Stomach (tissue), 4 donors: ENCODE results near the gene ELMOD1.

ENCODE experiments used
- POLR2A ChIP-seq, 4 donors: fragments of 450-650 bp; IDR thresholded peaks; one replicate each; pipeline ENCODE4 v1.6.1; 2016; ENCODE audit warnings: antibody characterized with exemption in 4 of 4, control low read depth in 2 of 4, mild to moderate bottlenecking in 1 of 4, moderate library complexity in 1 of 4
- POLR2AphosphoS5 ChIP-seq, 3 donors: sonication (generic); formaldehyde crosslinking; IDR thresholded peaks; one replicate each; pipeline ENCODE4 v1.6.1; 2016; ENCODE audit warnings: antibody characterized with exemption in 3 of 3
- TF ChIP-seq, protein P1 (sequence below), 7 experiments: fragments of 450-650 bp in 4 of 7; fragments of 200-600 bp in 3 of 7; sonication (generic) in 3 of 7; IDR thresholded peaks; one replicate each; pipeline ENCODE4 v1.5.1; 2016 to 2019; ENCODE audit warnings: antibody characterized with exemption in 7 of 7, control low read depth in 2 of 7, mild to moderate bottlenecking in 1 of 7

- TF ChIP-seq POLR2A (IDR thresholded peaks at IDR 0.05) (no peak), POLR2AphosphoS5 (IDR thresholded peaks at IDR 0.05) (no peak)
- TF ChIP-seq, protein P1, sequence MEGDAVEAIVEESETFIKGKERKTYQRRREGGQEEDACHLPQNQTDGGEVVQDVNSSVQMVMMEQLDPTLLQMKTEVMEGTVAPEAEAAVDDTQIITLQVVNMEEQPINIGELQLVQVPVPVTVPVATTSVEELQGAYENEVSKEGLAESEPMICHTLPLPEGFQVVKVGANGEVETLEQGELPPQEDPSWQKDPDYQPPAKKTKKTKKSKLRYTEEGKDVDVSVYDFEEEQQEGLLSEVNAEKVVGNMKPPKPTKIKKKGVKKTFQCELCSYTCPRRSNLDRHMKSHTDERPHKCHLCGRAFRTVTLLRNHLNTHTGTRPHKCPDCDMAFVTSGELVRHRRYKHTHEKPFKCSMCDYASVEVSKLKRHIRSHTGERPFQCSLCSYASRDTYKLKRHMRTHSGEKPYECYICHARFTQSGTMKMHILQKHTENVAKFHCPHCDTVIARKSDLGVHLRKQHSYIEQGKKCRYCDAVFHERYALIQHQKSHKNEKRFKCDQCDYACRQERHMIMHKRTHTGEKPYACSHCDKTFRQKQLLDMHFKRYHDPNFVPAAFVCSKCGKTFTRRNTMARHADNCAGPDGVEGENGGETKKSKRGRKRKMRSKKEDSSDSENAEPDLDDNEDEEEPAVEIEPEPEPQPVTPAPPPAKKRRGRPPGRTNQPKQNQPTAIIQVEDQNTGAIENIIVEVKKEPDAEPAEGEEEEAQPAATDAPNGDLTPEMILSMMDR (IDR thresholded peaks at IDR 0.05): no peak
These were observed 113.5 kb downstream of the ELMOD1 start for GRCh38 chr11:107704451-107704850.
